Nucleus accumbens (tissue), 56 donors: ENCODE data around the gene METTL16.
A peak's percentile ranks its signal among the peaks of the same experiment; 100 is the strongest.

Experiments used
- DNase-seq, 56 donors: peaks; one replicate each; lab custom pipeline; 2025; lab: John Stamatoyannopoulos, UW

The METTL16 gene

DNA sequence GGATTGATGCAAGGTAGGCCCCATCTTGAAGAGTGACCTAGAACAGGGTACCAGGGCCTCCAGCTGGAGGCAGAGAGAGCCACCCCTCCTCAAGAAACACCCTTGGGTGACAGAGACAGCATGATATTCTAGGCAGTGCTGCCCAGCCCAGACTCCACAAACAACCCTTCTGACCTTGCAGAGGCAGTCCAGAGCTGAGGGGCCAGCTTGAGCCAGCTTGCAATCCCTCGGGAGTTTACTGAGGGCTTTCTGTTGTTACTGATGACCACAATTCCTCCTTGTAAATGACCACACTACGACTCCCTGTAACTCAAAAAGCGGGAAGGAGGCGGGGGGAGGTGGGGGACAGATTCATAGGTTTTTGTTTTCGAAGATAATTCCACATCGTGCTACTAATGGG, 92.2 kb downstream of the METTL16 start:
- DNase-seq: no peak

DNA sequence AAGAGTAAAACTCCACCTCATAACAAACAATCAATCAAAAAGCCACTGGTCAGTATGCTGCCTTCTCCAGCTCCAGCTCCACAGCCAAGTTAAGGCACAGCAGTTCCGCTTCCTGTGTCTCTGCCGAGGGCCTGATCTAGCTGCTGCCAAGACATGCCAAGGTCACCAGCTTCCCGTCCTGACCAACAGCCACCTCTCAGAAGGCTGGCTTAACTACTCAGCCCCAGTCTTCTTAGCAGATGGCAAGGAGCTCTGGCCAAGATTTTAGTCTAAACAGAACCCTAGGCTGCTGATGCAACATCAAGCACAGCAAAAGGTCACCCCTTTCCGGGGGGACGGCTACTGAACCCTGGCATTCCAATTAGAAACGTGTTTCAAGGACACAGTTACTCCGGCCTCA, 93.1 kb downstream of the METTL16 start:
- DNase-seq: no peak

DNA sequence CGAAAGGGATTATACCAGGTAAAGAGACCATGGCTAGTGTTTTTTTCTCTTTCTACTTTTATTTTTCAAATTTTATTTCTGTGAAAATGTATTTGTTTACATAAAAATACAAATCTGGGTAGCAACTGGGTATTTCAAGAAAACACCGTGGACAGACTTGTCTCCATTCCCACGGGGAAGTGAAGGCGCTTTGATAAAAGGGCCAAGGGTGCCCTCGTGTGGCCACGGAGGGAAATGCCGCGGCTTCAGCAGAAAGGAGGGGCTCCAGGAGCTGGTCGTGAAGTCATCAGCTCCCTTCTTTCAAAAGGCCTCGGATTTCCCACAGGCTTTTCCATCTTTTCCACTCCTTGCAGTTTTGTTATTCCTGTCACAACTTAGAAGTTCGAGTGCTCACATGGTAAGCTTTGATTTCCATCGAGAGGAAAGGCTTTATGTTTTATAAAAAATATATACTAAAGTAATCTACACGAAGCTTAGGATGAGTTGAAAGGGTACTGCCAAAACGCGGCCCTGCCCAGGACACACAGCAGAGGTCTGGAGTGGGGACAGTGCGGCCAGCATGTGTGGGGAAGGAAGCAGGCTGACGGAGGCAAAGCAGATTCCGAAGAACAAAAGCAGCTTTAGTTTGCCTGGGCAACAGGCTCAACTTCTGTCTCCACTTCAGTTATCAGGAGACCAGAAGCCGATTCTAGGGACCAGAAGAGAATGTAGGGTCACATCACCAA, 95.5 kb downstream of the METTL16 start:
- DNase-seq: peak in 54 of 56 donors; percentile 6 to 96 (median 80)

DNA sequence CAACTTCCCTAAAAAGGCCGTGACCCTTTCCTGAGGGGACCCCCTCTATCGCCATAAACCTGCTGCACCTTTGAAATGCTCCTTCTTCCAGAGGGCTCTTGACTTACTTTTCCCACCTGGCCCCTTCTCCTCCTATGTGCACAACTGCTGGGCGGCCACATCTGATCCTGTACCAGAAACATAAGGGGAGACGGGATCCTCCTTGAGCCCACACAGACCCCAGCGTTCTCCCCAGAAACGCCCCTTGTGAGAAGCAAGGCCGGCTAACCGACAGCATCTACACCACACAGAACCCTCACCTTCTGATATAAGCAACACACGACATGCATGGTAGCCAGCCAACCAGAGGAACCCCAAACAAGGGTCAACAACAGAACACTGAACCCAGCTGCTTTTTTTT, 96.6 kb downstream of the METTL16 start:
- no peak for DNase-seq

DNA sequence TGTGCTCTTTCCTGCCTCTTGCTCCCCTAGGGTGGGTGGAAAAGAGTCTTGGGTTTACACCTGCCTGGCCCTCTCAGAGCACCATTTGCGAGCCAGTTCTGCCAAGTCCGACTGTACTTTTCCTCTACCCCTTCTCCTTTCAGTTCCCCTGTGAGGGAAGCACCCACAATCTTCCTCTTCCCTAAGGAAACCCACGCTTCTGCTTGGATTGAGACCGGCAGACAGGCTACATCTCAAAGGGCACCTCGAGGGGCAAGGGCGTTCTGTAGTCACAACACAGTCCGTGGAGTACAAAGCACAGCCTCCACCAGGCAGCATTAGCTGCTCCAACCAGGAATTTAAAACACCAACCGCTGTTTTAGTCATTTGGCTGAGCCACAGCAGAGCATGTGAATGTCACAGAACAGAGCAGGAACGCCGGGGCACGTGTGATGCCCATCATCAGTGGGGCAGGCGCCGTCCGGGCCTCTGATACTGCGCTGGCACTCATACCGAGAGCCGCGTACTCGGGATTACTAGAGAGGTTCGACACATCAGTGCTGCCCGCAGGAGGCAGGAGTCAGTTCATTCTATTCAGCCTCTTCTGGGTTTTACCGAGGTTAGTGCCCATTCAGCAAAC, 97.1 kb downstream of the METTL16 start:
- no peak for DNase-seq

DNA sequence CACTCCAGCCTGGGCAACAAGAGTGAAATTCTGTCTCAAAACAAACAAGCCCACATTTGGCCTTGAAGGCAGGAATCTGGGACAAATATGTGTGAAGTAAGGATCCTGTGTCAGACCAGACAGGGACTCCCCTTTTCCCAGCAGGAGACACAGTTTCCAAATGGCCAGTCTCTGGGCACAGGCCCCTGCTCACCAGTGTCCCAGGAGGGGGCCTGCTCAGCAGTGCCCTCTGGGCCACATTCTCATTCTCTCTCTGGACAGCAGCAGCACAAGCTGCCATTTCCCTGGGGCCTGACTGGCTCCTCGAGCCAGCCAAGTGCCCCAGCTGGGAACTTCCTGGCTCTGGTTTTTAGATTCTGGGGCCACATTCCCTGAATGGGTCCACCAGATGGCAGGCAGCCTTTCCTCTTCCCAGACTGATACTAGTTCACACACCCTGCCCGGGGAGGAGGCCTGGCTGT, 99.1 kb downstream of the METTL16 start:
- DNase-seq: peak in 36 of 56 donors; percentile 18 to 74 (median 44)

DNA sequence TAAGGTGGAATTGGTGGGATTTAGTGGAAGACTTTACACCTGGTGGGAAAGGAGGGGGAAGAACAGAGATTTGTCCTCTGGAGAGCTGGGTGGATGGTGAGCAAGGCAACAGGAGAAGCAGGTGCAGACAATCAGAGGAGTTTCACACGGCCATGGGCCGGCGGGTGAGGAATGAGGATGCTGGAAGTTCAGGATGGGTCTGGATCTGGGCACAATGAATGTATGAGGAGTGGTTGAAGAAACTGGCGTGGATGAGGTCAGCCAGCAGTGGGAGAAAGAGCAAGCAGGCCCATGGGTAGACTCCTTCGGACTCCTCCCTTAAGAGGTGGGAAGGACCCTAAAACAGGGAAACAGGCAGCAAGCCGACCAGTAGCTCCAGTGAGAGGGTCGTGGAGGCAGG, 100.7 kb downstream of the METTL16 start:
- DNase-seq: no peak

DNA sequence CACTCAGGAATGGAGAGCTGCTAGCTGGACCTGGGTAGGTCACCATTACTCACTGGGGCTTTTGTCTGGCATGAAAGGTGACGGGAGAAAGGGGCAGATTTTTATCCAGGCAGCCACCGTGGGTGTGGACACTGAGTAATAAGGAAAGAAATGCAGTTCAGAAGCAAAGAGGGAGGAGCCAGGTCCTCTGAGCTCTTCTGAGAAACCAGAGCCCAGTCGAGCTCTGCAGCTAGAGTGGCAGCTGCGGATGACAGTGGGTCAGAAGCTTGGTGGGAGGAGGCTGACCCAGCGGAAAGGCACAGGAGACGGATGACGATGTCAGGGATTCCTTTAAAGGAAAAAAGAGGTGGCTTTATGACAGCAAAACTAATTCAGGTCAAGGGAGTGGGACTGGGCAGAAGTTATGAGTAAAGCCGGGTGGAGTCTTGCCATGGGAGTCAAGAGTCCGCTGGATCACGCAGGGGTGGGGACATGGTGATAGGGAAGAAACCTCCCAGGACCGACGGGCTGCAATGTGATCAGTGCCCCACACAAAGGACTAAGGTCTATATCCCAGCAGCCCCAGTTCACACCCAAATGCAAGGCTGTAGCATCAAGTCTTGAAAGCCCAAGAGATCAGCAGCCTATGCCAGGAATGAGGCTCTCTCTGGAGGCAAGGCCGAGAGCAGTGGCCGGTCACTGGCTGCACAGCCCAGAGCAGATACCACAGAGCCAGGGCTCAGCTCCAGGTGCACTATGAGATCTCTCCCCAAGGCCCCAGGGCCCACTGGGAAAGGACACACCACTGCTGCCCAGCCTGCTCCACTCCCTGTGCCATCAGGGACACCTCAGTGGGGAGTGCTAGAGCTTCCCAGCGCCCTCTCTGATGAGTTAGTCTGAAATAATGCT, 104.5 kb downstream of the METTL16 start:
- DNase-seq: no peak

DNA sequence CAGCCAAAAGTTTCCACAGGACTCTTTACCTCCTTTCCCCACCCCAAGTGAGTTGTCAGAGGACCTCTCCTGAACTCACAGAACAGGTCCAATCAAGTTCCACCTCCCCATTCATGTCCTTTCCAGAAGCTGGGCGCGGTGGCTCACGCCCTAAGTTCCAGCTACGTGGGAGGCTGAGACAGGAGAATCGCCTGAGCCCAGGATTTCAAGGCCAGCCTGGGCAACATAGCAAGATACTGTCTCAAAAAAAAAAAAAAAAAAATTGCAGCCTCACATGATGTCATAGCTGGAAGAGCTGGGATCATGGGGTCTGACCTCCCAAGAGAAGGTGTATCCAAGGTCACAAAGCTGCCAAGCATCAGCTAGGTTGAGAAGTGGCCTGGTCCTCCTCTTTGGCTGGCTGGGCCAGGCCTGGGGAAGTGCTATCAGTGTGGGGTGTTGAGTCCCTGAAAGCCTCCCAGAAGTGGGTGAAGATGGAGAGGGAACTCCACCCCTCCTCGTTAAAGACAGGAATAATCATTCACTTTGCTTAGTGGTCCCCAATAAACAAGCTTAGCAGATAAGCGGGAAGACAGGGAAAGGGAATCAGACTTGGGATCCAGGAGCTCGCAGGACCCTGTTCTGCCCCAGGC, 105.3 kb downstream of the METTL16 start:
- DNase-seq: no peak

DNA sequence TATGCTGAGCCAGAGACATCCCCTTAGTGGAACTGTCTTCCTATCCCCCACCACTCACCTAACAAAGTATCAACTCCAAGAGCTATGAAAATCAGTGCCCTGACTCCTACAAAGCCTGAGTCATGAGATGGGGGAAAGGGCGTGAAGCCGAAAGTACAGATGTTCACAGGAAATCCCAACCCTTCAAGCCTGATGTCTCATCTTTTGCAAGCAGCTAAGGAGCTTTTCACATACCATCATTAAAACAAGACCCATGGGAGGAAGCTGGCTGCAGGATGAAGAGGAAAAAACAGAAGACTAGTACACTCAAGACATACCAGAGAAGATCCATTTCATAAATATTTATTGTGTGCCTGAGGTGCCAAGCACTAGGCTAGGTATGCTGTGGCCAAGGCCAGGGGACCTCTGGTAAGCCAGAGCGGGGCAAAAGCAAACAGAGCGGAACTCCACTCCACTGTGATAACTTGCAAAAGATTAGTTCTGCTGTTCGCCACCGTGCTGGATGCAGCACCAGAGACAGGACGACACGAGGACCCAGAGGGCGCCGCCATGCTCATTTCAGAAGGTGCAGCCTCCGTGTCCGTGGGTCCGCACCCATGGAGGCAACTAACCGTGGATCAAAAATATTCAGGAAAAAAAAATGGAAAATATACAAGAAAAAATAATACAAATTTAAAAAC, 106.3 kb downstream of the METTL16 start:
- no peak for DNase-seq

DNA sequence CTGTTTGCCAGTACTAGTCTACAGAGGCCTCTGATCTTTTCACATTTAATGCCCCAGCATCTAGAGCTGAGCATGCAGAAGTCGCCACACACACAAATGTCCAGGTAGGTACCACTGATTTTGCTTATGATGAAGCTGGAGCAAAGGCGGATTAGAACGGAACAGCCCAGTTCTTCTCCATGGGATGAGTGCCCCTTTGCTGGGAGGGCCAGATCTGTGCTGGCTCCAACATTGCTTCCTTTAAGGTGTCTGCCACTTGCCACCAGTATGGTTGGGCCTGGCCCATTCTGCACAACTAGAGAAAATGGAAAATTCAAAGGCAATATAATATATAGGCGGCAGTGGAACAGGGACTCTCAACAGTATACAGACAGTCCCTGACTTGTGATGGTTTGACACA, 108.6 kb downstream of the METTL16 start:
- no peak for DNase-seq

DNA sequence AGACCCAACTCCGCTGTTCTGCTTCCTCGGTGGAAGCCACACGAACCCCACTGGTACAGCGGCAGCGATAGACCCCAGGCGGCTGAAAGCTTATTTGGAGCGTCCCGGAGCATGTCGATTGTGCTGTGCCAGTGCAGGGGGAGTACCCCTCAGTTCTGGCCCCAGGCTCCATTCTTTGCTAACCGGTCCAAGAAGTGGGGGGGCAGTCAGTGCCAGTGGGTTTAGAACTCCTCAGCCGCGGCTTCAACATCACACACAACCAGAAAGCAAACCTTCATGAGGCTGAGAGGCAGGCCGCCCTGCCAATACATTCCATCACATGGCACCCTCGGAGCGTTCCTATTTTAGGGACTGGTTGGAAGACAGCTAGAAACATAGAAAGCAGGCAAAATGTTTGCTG, 109.1 kb downstream of the METTL16 start:
- DNase-seq: peak in 1 of 56 donors; percentile 36

DNA sequence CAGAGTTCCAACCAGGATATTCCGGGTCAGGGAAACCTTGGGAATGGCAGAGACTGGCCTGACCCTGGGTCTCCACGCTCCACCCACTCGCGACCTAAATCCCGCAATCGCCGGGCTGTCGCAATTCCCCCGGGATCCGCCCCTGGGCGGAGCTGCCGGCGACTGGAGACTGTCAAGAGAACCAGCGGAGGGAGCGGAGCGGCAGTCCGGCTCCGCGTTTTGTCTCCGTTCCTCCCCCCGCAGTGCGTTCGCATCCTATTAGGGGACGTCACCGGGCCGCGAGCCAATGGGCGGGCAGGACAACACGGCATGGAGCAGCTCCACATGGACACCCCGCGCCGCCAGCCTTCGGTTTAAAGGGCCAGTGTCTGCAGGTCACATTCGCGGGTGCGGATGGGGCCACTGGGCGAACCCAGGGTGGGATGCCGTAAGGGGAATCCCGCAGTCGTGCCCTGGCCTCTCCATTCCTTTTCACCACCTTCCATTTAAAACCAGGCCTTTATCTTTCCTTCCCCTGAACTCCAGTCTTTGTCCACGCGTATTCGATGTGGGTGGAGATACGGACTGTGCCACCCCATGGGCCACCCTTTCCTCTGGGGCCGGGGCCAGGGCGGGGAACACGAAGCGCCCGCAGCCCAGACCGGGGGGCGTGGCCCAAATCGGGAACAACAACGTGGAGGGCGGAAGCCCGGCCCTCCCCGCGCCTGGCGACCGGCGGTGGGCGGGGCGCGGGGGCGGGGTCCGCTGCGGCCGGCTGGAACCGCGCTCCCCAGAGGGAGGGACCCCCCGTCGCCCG, 110.1 kb downstream of the METTL16 start:
- peak; percentile 56 to 100 (median 99) for DNase-seq

DNA sequence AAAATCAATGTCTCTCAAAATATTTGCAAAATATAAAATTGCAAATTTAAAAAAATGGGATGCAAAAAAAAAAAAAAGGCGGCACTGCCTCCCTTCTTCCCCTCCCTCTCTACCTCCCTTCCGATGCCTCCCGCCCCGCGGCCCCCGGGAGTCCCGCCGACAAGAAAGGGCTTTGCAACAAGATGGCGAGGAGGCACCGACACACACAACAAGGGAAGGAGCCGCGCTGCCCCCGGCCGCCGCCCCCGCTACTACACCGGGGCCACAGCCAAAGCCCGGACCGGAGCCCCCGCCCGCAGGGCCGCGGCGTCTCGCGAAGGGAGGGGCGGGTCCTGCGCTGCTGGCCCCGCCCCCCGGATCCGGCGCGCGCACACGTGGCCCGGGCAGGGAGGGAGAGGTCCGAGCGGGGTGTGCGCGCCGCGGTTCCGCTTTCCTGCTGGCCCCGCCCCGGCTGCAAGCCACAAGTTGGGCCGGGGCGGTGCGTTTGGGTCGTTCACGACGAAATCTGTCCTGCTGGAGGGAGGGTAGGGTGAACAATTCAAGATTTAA, 110.7 kb downstream of the METTL16 start, which contains the start of gene MNT:
Gene MNT (minus strand): TSS at position 184 of the 549 bp plus-strand sequence. CDS start 348 bp downstream, outside the sequence.
- DNase-seq: peak; percentile 58 to 97 (median 93)

DNA sequence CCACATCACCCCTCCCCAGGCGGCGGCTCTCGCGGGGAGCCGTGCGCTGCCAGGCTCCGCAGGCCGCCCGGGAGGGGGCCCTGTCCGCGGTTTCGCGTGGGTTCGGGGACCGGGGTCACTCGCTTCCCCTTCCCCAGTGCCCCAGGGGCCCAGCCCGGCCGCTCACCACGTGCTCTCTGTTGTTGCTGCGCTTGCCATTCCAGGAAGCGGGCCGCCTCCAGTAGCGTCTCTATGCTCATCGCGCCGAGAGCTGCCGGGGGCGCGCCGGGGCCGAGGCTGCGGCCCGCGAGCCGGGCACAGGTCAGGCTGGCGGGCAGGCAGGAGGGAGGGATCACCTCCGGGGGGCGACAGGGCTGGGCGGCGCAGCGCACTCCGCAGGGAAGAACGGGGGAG, 111.2 kb downstream of the METTL16 start:
- peak in 26 of 56 donors; percentile 17 to 69 (median 52) for DNase-seq

DNA sequence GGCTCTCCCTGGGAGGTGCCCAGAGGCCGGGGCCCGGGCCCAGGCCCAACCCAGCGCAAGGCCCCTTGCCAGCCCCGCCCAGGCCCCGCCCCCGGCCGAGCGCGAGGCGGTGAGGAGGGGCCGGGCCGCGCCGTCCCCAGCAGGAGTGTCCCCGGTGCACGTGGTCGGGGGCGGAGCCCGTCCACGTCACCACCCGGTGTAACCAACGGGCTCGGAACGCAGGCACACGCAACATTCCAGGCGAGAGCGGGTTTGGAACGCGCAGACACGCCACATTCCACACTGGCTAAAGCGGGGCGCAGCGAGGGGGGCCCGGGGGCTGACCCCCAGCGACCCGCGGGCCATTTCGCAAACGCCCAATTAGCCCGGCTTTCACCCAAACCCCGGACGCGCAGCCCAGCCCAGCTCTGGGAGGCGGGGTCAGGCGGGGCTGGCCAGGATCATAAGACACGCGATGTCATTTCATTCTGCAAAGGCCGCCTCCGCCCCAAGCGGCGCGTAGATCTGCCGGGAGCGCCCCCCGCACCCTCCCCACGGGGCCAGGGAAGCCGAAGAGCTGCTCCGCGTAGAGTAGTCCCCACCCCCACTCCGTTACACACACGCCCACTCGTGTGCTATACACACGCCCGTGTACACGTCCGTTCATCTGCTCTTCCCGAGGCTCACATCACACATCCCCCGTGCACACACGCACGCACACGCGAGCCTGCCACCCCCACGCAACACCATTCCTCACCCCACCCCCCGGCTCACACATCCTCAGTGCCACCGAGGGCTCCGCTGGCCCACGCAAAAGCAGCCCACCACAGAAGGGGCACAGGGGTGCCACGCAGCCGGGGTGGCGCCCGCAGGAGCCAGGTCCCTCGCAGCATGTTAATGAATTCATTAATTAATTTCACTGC, 111.9 kb downstream of the METTL16 start:
- peak; percentile 47 to 98 (median 92) for DNase-seq
